ENCODE results near the gene JPH2.

- TF ChIP-seq CTCF (IDR thresholded peaks at IDR 0.05; ENCODE audit: borderline replicate concordance, extremely low read depth, low read length, poor library complexity, severe bottlenecking): no peak
- TF ChIP-seq EZH2 (IDR thresholded peaks at IDR 0.05; ENCODE audit: borderline replicate concordance, low read depth, low read length, severe bottlenecking): no peak
Measured at GRCh38 chr20:44146272-44146671, 40.7 kb downstream of the JPH2 start.
